HG03571 (cell line): ENCODE results near the gene BRICD5.

Experiments used
- ATAC-seq: cut with Tn5 transposase; IDR thresholded peaks from one replicate; pipeline ENCODE4 v1.9.1; 2021; ENCODE audit not compliant: unreplicated experiment

Gene BRICD5

GRCh38 chr16:2199621-2200139, 11.0 kb downstream of the BRICD5 start:
- ATAC-seq, result no peak

- ATAC-seq, result no peak
Measured at GRCh38 chr16:2199095-2199494, 11.6 kb downstream of the BRICD5 start.

GRCh38 chr16:2198283-2198682, 12.4 kb downstream of the BRICD5 start:
- no peak for ATAC-seq

- no peak for ATAC-seq
Measured at GRCh38 chr16:2197765-2198164, 12.9 kb downstream of the BRICD5 start.

- no peak for ATAC-seq
Measured at GRCh38 chr16:2196981-2197511, 13.6 kb downstream of the BRICD5 start.

- no peak for ATAC-seq
Measured at GRCh38 chr16:2196162-2196980, 14.3 kb downstream of the BRICD5 start, which contains the start of gene CASKIN1. Gene CASKIN1 (minus strand): TSS chr16:2196605. CDS start chr16:2196432, 173 bp downstream.

- no peak for ATAC-seq
Measured at GRCh38 chr16:2195322-2196161, 15.1 kb downstream of the BRICD5 start.

GRCh38 chr16:2194852-2195321, 15.8 kb downstream of the BRICD5 start:
- no peak for ATAC-seq

GRCh38 chr16:2194166-2194834, 16.4 kb downstream of the BRICD5 start:
- ATAC-seq, result no peak

GRCh38 chr16:2191446-2191706, 19.3 kb downstream of the BRICD5 start:
- no peak for ATAC-seq

GRCh38 chr16:2190659-2191445, 19.8 kb downstream of the BRICD5 start:
- no peak for ATAC-seq

GRCh38 chr16:2190002-2190658, 20.5 kb downstream of the BRICD5 start:
- ATAC-seq, result no peak

- no peak for ATAC-seq
Measured at GRCh38 chr16:2189252-2189893, 21.3 kb downstream of the BRICD5 start.

- ATAC-seq, result no peak
Measured at GRCh38 chr16:2188395-2188794, 22.3 kb downstream of the BRICD5 start.

GRCh38 chr16:2187212-2187611, 23.5 kb downstream of the BRICD5 start:
- no peak for ATAC-seq

GRCh38 chr16:2186505-2186904, 24.2 kb downstream of the BRICD5 start:
- no peak for ATAC-seq

GRCh38 chr16:2186064-2186463, 24.6 kb downstream of the BRICD5 start:
- ATAC-seq, result no peak

GRCh38 chr16:2184962-2185361, 25.7 kb downstream of the BRICD5 start:
- ATAC-seq, result no peak

- ATAC-seq, result no peak
Measured at GRCh38 chr16:2184346-2184745, 26.3 kb downstream of the BRICD5 start.
